SK-N-SH treated with all-trans-retinoic acid at 6 μM for 48 hours (cell line): ENCODE data around the gene SH3TC1.

ENCODE experiments used
- ATAC-seq: fragments of 200-7000 bp; cut with Tn5 transposase; 3 replicates; pipeline ENCODE4 v1.9.1; 2020; ENCODE audit warnings: mild to moderate bottlenecking, moderate library complexity
- ARNTL ChIP-seq: fragments of 450-650 bp; formaldehyde crosslinking; IDR thresholded peaks from 2 replicates; pipeline ENCODE4 v1.5.0; 2020; ENCODE audit warnings: low read depth, mild to moderate bottlenecking, moderate library complexity, borderline replicate concordance
- BACH2 ChIP-seq: fragments of 250-450 bp; sonication (Bioruptor Pico); IDR thresholded peaks from 2 replicates; pipeline ENCODE4 v1.9.0; 2021; ENCODE audit warnings: mild to moderate bottlenecking, borderline replicate concordance
- CREB5 ChIP-seq: fragments of 250-450 bp; sonication (Bioruptor Pico); IDR thresholded peaks from 2 replicates; pipeline ENCODE4 v1.5.1; 2020; ENCODE audit warnings: low read depth, mild to moderate bottlenecking, moderate library complexity
- CSDC2 ChIP-seq: fragments of 250-450 bp; sonication (Bioruptor Pico); IDR thresholded peaks from 2 replicates; pipeline ENCODE4 v1.5.0; 2020; ENCODE audit warnings: mild to moderate bottlenecking, moderate library complexity
- ESRRG ChIP-seq: fragments of 250-450 bp; sonication (Bioruptor Pico); IDR thresholded peaks from 2 replicates; pipeline ENCODE4 v1.6.1; 2021; ENCODE audit warnings: mild to moderate bottlenecking
- ISL1 ChIP-seq: fragments of 250-450 bp; sonication (Bioruptor Pico); IDR thresholded peaks from 2 replicates; pipeline ENCODE4 v2.1.2; 2022; ENCODE audit warnings: mild to moderate bottlenecking, moderate library complexity
- PPARA ChIP-seq: fragments of 250-450 bp; sonication (Bioruptor Pico); IDR thresholded peaks from 2 replicates; pipeline ENCODE4 v1.5.0; 2020; ENCODE audit warnings: mild to moderate bottlenecking, borderline replicate concordance
- RARB ChIP-seq: fragments of 250-450 bp; sonication (Bioruptor Pico); IDR thresholded peaks from 2 replicates; pipeline ENCODE4 v1.8.0; 2021; ENCODE audit warnings: mild to moderate bottlenecking, moderate library complexity
- SNAI2 ChIP-seq: fragments of 250-450 bp; sonication (Bioruptor Pico); IDR thresholded peaks from 2 replicates; pipeline ENCODE4 v1.5.0; 2020; ENCODE audit warnings: mild to moderate bottlenecking, moderate library complexity
- TCF4 ChIP-seq: fragments of 250-450 bp; sonication (Bioruptor Pico); IDR thresholded peaks from 2 replicates; pipeline ENCODE4 v1.8.0; 2021; ENCODE audit warnings: mild to moderate bottlenecking, moderate library complexity, borderline replicate concordance
- TOX ChIP-seq: fragments of 250-450 bp; sonication (Bioruptor Pico); IDR thresholded peaks from 2 replicates; pipeline ENCODE4 v1.8.0; 2021; ENCODE audit warnings: mild to moderate bottlenecking, moderate library complexity, borderline replicate concordance
- ZC3H10 ChIP-seq: fragments of 250-450 bp; sonication (Bioruptor Pico); IDR thresholded peaks from 2 replicates; pipeline ENCODE4 v1.5.1; 2021; ENCODE audit warnings: mild to moderate bottlenecking, moderate library complexity
- ZFP3 ChIP-seq: fragments of 250-450 bp; sonication (Bioruptor Pico); IDR thresholded peaks from 2 replicates; pipeline ENCODE4 v1.5.0; 2020; ENCODE audit warnings: mild to moderate bottlenecking, moderate library complexity
- ZFP30 ChIP-seq: fragments of 450-650 bp; formaldehyde crosslinking; IDR thresholded peaks from 2 replicates; pipeline ENCODE4 v1.5.0; 2022; ENCODE audit warnings: mild to moderate bottlenecking, moderate library complexity
- ZNF565 ChIP-seq: fragments of 450-650 bp; formaldehyde crosslinking; conservative IDR thresholded peaks from 2 replicates; pipeline ENCODE4 v1.5.0; 2020; ENCODE audit warnings: low read depth, mild to moderate bottlenecking, moderate library complexity
- ZNF70 ChIP-seq: fragments of 450-650 bp; formaldehyde crosslinking; IDR thresholded peaks from 2 replicates; pipeline ENCODE4 v1.5.0; 2020; ENCODE audit warnings: mild to moderate bottlenecking, moderate library complexity
- ZNF8 ChIP-seq: fragments of 450-650 bp; formaldehyde crosslinking; IDR thresholded peaks from 2 replicates; pipeline ENCODE4 v1.5.0; 2020; ENCODE audit warnings: mild to moderate bottlenecking, moderate library complexity
- TF ChIP-seq, protein P1 (sequence below): fragments of 250-450 bp; sonication (Bioruptor Pico); IDR thresholded peaks from 2 replicates; pipeline ENCODE4 v1.8.0; 2021; ENCODE audit warnings: low read depth, mild to moderate bottlenecking, moderate library complexity, borderline replicate concordance
- TF ChIP-seq, protein P2 (sequence below): fragments of 250-450 bp; sonication (Bioruptor Pico); IDR thresholded peaks from 2 replicates; pipeline ENCODE4 v1.5.0; 2020; ENCODE audit warnings: mild to moderate bottlenecking, moderate library complexity
- TF ChIP-seq, protein P3 (sequence below): fragments of 250-450 bp; sonication (Bioruptor Pico); IDR thresholded peaks from 2 replicates; pipeline ENCODE4 v1.5.1; 2021; ENCODE audit warnings: mild to moderate bottlenecking, moderate library complexity
- TF ChIP-seq, protein P4 (sequence below): fragments of 250-450 bp; sonication (Bioruptor Pico); IDR thresholded peaks from 2 replicates; pipeline ENCODE4 v1.8.0; 2020; ENCODE audit warnings: mild to moderate bottlenecking, moderate library complexity, borderline replicate concordance

Gene SH3TC1

GRCh38 chr4:8217246-8217511, 18.1 kb downstream of the SH3TC1 start:
- TF ChIP-seq, protein P1, sequence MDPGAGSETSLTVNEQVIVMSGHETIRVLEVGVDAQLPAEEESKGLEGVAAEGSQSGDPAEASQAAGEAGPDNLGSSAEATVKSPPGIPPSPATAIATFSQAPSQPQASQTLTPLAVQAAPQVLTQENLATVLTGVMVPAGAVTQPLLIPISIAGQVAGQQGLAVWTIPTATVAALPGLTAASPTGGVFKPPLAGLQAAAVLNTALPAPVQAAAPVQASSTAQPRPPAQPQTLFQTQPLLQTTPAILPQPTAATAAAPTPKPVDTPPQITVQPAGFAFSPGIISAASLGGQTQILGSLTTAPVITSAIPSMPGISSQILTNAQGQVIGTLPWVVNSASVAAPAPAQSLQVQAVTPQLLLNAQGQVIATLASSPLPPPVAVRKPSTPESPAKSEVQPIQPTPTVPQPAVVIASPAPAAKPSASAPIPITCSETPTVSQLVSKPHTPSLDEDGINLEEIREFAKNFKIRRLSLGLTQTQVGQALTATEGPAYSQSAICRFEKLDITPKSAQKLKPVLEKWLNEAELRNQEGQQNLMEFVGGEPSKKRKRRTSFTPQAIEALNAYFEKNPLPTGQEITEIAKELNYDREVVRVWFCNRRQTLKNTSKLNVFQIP (CRISPR knock-in tag) = no peak
- no peak for TF ChIP-seq CREB5
- TF ChIP-seq, protein P2, sequence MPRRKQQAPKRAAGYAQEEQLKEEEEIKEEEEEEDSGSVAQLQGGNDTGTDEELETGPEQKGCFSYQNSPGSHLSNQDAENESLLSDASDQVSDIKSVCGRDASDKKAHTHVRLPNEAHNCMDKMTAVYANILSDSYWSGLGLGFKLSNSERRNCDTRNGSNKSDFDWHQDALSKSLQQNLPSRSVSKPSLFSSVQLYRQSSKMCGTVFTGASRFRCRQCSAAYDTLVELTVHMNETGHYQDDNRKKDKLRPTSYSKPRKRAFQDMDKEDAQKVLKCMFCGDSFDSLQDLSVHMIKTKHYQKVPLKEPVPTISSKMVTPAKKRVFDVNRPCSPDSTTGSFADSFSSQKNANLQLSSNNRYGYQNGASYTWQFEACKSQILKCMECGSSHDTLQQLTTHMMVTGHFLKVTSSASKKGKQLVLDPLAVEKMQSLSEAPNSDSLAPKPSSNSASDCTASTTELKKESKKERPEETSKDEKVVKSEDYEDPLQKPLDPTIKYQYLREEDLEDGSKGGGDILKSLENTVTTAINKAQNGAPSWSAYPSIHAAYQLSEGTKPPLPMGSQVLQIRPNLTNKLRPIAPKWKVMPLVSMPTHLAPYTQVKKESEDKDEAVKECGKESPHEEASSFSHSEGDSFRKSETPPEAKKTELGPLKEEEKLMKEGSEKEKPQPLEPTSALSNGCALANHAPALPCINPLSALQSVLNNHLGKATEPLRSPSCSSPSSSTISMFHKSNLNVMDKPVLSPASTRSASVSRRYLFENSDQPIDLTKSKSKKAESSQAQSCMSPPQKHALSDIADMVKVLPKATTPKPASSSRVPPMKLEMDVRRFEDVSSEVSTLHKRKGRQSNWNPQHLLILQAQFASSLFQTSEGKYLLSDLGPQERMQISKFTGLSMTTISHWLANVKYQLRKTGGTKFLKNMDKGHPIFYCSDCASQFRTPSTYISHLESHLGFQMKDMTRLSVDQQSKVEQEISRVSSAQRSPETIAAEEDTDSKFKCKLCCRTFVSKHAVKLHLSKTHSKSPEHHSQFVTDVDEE (CRISPR knock-in tag) = no peak
- TF ChIP-seq ZNF70 (CRISPR knock-in tag) = no peak
- TF ChIP-seq, protein P3, sequence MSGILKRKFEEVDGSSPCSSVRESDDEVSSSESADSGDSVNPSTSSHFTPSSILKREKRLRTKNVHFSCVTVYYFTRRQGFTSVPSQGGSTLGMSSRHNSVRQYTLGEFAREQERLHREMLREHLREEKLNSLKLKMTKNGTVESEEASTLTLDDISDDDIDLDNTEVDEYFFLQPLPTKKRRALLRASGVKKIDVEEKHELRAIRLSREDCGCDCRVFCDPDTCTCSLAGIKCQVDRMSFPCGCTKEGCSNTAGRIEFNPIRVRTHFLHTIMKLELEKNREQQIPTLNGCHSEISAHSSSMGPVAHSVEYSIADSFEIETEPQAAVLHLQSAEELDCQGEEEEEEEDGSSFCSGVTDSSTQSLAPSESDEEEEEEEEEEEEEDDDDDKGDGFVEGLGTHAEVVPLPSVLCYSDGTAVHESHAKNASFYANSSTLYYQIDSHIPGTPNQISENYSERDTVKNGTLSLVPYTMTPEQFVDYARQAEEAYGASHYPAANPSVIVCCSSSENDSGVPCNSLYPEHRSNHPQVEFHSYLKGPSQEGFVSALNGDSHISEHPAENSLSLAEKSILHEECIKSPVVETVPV (CRISPR knock-in tag) = no peak
- no peak for TF ChIP-seq ZC3H10 (CRISPR knock-in tag)
- no peak for TF ChIP-seq ESRRG
- TF ChIP-seq RARB (CRISPR knock-in tag) = no peak
- TF ChIP-seq CSDC2 = no peak
- TF ChIP-seq BACH2 (CRISPR knock-in tag) = no peak
- TF ChIP-seq, protein P4, sequence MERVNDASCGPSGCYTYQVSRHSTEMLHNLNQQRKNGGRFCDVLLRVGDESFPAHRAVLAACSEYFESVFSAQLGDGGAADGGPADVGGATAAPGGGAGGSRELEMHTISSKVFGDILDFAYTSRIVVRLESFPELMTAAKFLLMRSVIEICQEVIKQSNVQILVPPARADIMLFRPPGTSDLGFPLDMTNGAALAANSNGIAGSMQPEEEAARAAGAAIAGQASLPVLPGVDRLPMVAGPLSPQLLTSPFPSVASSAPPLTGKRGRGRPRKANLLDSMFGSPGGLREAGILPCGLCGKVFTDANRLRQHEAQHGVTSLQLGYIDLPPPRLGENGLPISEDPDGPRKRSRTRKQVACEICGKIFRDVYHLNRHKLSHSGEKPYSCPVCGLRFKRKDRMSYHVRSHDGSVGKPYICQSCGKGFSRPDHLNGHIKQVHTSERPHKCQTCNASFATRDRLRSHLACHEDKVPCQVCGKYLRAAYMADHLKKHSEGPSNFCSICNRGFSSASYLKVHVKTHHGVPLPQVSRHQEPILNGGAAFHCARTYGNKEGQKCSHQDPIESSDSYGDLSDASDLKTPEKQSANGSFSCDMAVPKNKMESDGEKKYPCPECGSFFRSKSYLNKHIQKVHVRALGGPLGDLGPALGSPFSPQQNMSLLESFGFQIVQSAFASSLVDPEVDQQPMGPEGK (CRISPR knock-in tag) = no peak
- TF ChIP-seq ZFP30 (CRISPR knock-in tag) = no peak
- no peak for TF ChIP-seq ZFP3 (CRISPR knock-in tag)
- no peak for TF ChIP-seq ARNTL (CRISPR knock-in tag)
- no peak for TF ChIP-seq ZNF565 (CRISPR knock-in tag)
- TF ChIP-seq ZNF8 (CRISPR knock-in tag) = no peak
- TF ChIP-seq ISL1 (CRISPR knock-in tag) = no peak
- no peak for TF ChIP-seq PPARA (CRISPR knock-in tag)
- no peak for ATAC-seq

- TF ChIP-seq BACH2 (CRISPR knock-in tag) (no peak), TOX (no peak), ZFP30 (CRISPR knock-in tag) (no peak), ZFP3 (CRISPR knock-in tag) (no peak), TCF4 (CRISPR knock-in tag) (no peak), ESRRG (no peak), SNAI2 (CRISPR knock-in tag) (no peak), ZNF70 (CRISPR knock-in tag) (no peak), ZC3H10 (CRISPR knock-in tag) (no peak)
- TF ChIP-seq, protein P3 (CRISPR knock-in tag) = no peak
- TF ChIP-seq, protein P1 (CRISPR knock-in tag) = no peak
- no peak for ATAC-seq
Observed at GRCh38 chr4:8217871-8218270, 18.8 kb downstream of the SH3TC1 start.
